Measurements from ENCODE around the gene PMCH. TPM values are rescaled to one million over a fixed set of nuclear protein-coding genes. Genes with fewer than 3 reads are reported as not detected.

The PMCH gene
- total RNA-seq, 1 donor from 2014 or later: not detected

DNA sequence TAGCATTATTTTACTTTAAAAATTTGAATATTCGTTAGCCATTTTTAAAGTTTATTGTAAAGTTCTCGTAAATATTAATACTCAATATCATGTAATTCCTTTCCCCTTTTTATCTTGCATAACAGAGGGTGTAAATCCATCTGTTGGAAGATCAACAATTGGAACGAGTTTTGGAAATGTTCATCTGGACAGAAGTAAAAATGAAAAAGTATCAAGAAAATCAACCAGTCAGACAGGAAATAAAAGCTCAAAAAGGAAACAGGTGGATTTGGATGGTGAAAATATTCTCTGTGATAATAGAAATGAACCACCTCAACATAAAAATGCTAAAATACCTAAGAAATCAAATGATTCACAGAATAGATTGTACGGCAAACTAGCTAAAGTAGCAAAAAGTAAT is 1.8 kb downstream of the PMCH start:
- no peak for DNase-seq (ENCODE audit: low read depth)
- FAIRE-seq: no peak
- TF ChIP-seq, protein P1, sequence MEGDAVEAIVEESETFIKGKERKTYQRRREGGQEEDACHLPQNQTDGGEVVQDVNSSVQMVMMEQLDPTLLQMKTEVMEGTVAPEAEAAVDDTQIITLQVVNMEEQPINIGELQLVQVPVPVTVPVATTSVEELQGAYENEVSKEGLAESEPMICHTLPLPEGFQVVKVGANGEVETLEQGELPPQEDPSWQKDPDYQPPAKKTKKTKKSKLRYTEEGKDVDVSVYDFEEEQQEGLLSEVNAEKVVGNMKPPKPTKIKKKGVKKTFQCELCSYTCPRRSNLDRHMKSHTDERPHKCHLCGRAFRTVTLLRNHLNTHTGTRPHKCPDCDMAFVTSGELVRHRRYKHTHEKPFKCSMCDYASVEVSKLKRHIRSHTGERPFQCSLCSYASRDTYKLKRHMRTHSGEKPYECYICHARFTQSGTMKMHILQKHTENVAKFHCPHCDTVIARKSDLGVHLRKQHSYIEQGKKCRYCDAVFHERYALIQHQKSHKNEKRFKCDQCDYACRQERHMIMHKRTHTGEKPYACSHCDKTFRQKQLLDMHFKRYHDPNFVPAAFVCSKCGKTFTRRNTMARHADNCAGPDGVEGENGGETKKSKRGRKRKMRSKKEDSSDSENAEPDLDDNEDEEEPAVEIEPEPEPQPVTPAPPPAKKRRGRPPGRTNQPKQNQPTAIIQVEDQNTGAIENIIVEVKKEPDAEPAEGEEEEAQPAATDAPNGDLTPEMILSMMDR (IDR thresholded peaks at IDR 0.05; ENCODE audit: insufficient read depth, low read length, severe bottlenecking): no peak
- no peaks in the 10 kb centered on the region for H3K36me3 ChIP-seq (ENCODE audit: control insufficient read depth, insufficient read depth, low read length)
- no peak overlapping the region for H3K4me3 ChIP-seq (ENCODE audit: low read depth, low read length)
- no peaks in the 10 kb centered on the region for H3K27me3 ChIP-seq (ENCODE audit: control insufficient read depth, insufficient read depth, low read length)

DNA sequence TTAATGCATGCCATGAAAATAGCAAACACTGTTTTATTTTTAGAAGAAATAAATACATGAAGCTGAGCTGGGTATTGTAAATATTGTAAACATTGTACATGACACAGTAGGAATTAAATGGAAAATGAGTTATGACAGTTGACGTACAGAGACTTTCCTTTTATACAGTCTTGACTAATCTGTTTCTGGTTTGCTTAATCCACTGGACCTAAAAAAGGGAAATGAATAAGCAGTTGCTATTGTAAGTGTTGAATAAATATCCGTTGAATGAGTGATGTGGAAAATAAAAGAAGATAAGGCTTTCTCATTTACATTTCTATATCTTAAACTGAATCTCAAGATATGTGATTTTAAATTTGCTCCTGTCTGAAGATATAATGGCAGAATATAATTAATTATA is 15.0 kb downstream of the PMCH start:
- Histone ChIP-seq H3K36me3 (ENCODE audit: control insufficient read depth, insufficient read depth, low read length) (no peaks in the 10 kb centered on the region), H3K27me3 (ENCODE audit: control insufficient read depth, insufficient read depth, low read length) (no peaks in the 10 kb centered on the region), H3K4me3 (ENCODE audit: low read depth, low read length) (no peak overlapping the region)
- FAIRE-seq (no peak), DNase-seq (ENCODE audit: low read depth) (peak; percentile 28)
- TF ChIP-seq, protein P1 (IDR thresholded peaks at IDR 0.05; ENCODE audit: insufficient read depth, low read length, severe bottlenecking): no peak

DNA sequence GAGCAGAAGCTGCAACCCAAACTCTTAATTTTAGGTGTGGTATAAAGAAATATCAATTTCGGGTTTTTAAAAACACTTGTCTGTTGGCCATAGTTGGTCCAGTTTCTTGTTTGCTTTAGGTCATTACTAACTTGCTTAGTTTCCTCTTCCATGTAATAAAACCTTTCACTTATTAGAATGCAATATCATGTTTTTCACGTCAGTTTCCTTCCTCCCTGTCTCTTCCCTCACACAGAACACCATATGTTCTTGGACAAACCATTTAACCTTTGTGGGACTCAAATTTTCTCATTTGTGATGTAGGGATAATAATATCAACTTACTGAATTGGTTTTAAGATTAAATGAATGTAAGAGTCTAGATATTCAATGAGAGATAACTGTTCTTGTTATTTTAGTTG is 22.9 kb downstream of the PMCH start:
- H3K27me3 ChIP-seq (ENCODE audit: control insufficient read depth, insufficient read depth, low read length): no peaks in the 10 kb centered on the region
- TF ChIP-seq, protein P1 (IDR thresholded peaks at IDR 0.05; ENCODE audit: insufficient read depth, low read length, severe bottlenecking): no peak
- no peaks in the 10 kb centered on the region for H3K36me3 ChIP-seq (ENCODE audit: control insufficient read depth, insufficient read depth, low read length)
- FAIRE-seq (no peak), DNase-seq (ENCODE audit: low read depth) (no peak)
- no peak overlapping the region for H3K4me3 ChIP-seq (ENCODE audit: low read depth, low read length)

DNA sequence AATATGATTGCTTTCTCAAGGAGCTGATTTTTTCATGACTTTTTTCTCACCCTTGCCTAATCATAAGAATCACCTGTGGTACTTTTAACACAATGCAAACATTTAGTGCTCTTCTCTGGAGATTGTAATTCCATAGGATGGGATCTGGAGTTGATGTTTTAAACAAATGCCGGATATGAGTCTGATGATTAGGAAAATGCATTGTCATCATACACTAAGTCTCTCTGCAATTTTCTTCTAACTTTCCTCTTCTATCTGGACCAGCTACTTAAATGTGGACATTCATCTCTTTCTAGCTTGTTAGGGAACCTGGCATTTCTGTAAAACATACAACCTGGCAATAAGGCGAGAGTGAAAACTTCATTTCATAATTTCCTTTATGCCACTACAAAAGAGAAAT is 23.5 kb downstream of the PMCH start:
- FAIRE-seq: no peak
- no peak overlapping the region for H3K4me3 ChIP-seq (ENCODE audit: low read depth, low read length)
- H3K27me3 ChIP-seq (ENCODE audit: control insufficient read depth, insufficient read depth, low read length): no peaks in the 10 kb centered on the region
- DNase-seq (ENCODE audit: low read depth): no peak
- TF ChIP-seq, protein P1 (IDR thresholded peaks at IDR 0.05; ENCODE audit: insufficient read depth, low read length, severe bottlenecking): no peak
- H3K36me3 ChIP-seq (ENCODE audit: control insufficient read depth, insufficient read depth, low read length): no peaks in the 10 kb centered on the region

DNA sequence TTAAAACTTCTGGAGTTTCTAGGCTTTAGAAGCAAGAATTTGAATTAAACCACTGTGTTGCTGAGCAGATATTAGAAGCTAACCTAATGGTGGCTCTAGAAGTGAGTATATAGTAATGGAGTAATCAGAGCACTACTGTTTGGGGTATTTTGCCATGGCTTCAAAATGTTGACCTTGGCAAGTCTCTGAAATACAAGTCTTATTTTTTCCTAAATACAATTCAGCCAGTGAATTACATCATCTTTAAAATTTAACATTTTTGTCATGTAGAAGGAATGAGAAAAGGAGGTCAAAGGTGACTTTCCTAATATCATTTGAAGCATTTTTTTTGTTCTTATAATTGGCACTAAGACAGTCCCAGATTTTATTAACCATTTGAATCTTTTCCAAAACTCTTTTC is 25.2 kb downstream of the PMCH start:
- DNase-seq (ENCODE audit: low read depth) (no peak), FAIRE-seq (no peak)
- TF ChIP-seq, protein P1 (IDR thresholded peaks at IDR 0.05; ENCODE audit: insufficient read depth, low read length, severe bottlenecking): no peak

DNA sequence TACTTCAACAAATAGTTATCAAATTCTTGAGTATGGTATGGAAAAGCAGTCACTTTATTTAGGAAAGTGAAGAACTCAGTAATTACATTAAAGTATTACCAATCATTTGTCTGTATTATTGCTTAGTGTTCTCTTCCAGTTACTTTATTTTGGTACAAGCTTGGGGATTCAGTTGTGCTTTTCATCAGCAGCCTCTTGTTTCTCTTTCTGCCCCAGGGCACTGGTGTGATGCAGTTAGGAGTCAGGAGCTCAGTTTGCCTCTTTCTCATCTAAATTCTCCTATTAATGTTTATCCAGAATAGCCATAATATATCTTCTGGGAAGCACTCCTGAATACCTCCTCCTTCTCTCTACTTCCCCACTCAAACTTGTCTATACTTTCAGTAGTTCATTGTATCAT is 25.7 kb downstream of the PMCH start:
- FAIRE-seq (no peak), DNase-seq (ENCODE audit: low read depth) (no peak)
- TF ChIP-seq, protein P1 (IDR thresholded peaks at IDR 0.05; ENCODE audit: insufficient read depth, low read length, severe bottlenecking): no peak
- H3K27me3 ChIP-seq (ENCODE audit: control insufficient read depth, insufficient read depth, low read length): no peaks in the 10 kb centered on the region
- H3K4me3 ChIP-seq (ENCODE audit: low read depth, low read length): no peak overlapping the region
- no peaks in the 10 kb centered on the region for H3K36me3 ChIP-seq (ENCODE audit: control insufficient read depth, insufficient read depth, low read length)

More for the DNA sequence above, 25.2 kb downstream of the PMCH start:
- Histone ChIP-seq H3K4me3 (ENCODE audit: low read depth, low read length) (no peak overlapping the region), H3K36me3 (ENCODE audit: control insufficient read depth, insufficient read depth, low read length) (no peaks in the 10 kb centered on the region), H3K27me3 (ENCODE audit: control insufficient read depth, insufficient read depth, low read length) (no peaks in the 10 kb centered on the region)
